Skeletal muscle satellite cell (primary cell): Measurements from ENCODE around the gene POTEM.
"Not testable (repeated sequence)": the region's sequence is repeated elsewhere in the genome, so short reads cannot be mapped to it uniquely, and the experiment has no call there.

Experiments used
- H3K27me3 ChIP-seq: 2 replicates; pipeline ENCODE4 v1.7.0; 2013; ENCODE audit warnings: low read length; ENCODE audit not compliant: control insufficient read depth, insufficient read depth
- H3K36me3 ChIP-seq: 2 replicates; pipeline ENCODE4 v1.7.0; 2013; ENCODE audit warnings: mild to moderate bottlenecking, control low read depth, low read length; ENCODE audit not compliant: insufficient read depth
- H3K4me1 ChIP-seq: 2 replicates; pipeline ENCODE4 v1.7.0; 2013; ENCODE audit warnings: low read length; ENCODE audit not compliant: control insufficient read depth, insufficient read depth
- H3K4me2 ChIP-seq: 2 replicates; pipeline ENCODE4 v1.7.0; 2013; ENCODE audit warnings: mild to moderate bottlenecking, low read length
- H3K4me3 ChIP-seq: 2 replicates; pipeline ENCODE4 v1.7.0; 2013; ENCODE audit warnings: low read length
- H3K9ac ChIP-seq: 2 replicates; pipeline ENCODE4 v1.7.0; 2013; ENCODE audit warnings: mild to moderate bottlenecking, low read depth, low read length, moderate library complexity
- H3K9me3 ChIP-seq: replicated peaks from 2 replicates; pipeline ENCODE4 v1.7.0; 2013; ENCODE audit warnings: mild to moderate bottlenecking, control low read depth, low read length

POTEM gene

GRCh38 chr14:18964878-18965277 is 2.4 kb upstream of the POTEM start:
- not testable (repeated sequence) for H3K4me1 ChIP-seq, H3K9ac ChIP-seq, H3K9me3 ChIP-seq, H3K36me3 ChIP-seq, H3K27me3 ChIP-seq, H3K4me2 ChIP-seq, H3K4me3 ChIP-seq

GRCh38 chr14:19002566-19002965 is 35.3 kb downstream of the POTEM start:
- not testable (repeated sequence) for H3K4me1 ChIP-seq, H3K36me3 ChIP-seq, H3K27me3 ChIP-seq, H3K9ac ChIP-seq, H3K4me2 ChIP-seq, H3K4me3 ChIP-seq, H3K9me3 ChIP-seq

- H3K27me3 ChIP-seq, H3K4me3 ChIP-seq, H3K9ac ChIP-seq, H3K4me2 ChIP-seq, H3K36me3 ChIP-seq, H3K9me3 ChIP-seq, H3K4me1 ChIP-seq: not testable (repeated sequence)
These were observed 39.3 kb downstream of the POTEM start for GRCh38 chr14:19006490-19006889.

GRCh38 chr14:19007678-19008077 is 40.4 kb downstream of the POTEM start:
- not testable (repeated sequence) for H3K4me3 ChIP-seq, H3K9ac ChIP-seq, H3K36me3 ChIP-seq, H3K27me3 ChIP-seq, H3K4me1 ChIP-seq, H3K4me2 ChIP-seq, H3K9me3 ChIP-seq

- H3K4me1 ChIP-seq, H3K4me2 ChIP-seq, H3K9me3 ChIP-seq, H3K36me3 ChIP-seq, H3K27me3 ChIP-seq, H3K9ac ChIP-seq, H3K4me3 ChIP-seq: not testable (repeated sequence)
These were observed 43.8 kb downstream of the POTEM start for GRCh38 chr14:19011029-19011428.

- H3K4me3 ChIP-seq, H3K9me3 ChIP-seq, H3K36me3 ChIP-seq, H3K27me3 ChIP-seq, H3K4me1 ChIP-seq, H3K4me2 ChIP-seq, H3K9ac ChIP-seq: not testable (repeated sequence)
These were observed 44.5 kb downstream of the POTEM start for GRCh38 chr14:19011703-19012102.

- H3K4me2 ChIP-seq: not testable (repeated sequence)
These were observed 48.0 kb downstream of the POTEM start for GRCh38 chr14:19015185-19015584.

GRCh38 chr14:19025080-19025589 is 57.9 kb downstream of the POTEM start:
- not testable (repeated sequence) for H3K4me2 ChIP-seq, H3K27me3 ChIP-seq, H3K4me1 ChIP-seq, H3K36me3 ChIP-seq, H3K4me3 ChIP-seq, H3K9ac ChIP-seq, H3K9me3 ChIP-seq

More at GRCh38 chr14:19015185-19015584, 48.0 kb downstream of the POTEM start:
- not testable (repeated sequence) for H3K36me3 ChIP-seq, H3K4me3 ChIP-seq, H3K9ac ChIP-seq, H3K9me3 ChIP-seq, H3K4me1 ChIP-seq, H3K27me3 ChIP-seq

- not testable (repeated sequence) for H3K36me3 ChIP-seq, H3K27me3 ChIP-seq, H3K4me2 ChIP-seq, H3K4me3 ChIP-seq, H3K9me3 ChIP-seq, H3K9ac ChIP-seq, H3K4me1 ChIP-seq
These were observed 59.6 kb downstream of the POTEM start for GRCh38 chr14:19026649-19027351.

GRCh38 chr14:19027895-19028294 is 60.7 kb downstream of the POTEM start:
- H3K4me3 ChIP-seq, H3K4me1 ChIP-seq, H3K4me2 ChIP-seq, H3K36me3 ChIP-seq, H3K27me3 ChIP-seq, H3K9me3 ChIP-seq, H3K9ac ChIP-seq: not testable (repeated sequence)

GRCh38 chr14:19036811-19037382 is 69.7 kb downstream of the POTEM start:
- H3K9me3 ChIP-seq, H3K36me3 ChIP-seq, H3K4me2 ChIP-seq, H3K9ac ChIP-seq, H3K4me1 ChIP-seq, H3K27me3 ChIP-seq, H3K4me3 ChIP-seq: not testable (repeated sequence)

GRCh38 chr14:19038060-19038664 is 70.9 kb downstream of the POTEM start:
- H3K4me3 ChIP-seq, H3K9me3 ChIP-seq, H3K4me1 ChIP-seq, H3K36me3 ChIP-seq, H3K27me3 ChIP-seq, H3K4me2 ChIP-seq, H3K9ac ChIP-seq: not testable (repeated sequence)
